Neural progenitor cell (in vitro differentiated cells): ENCODE measurements around the gene GNPTAB. TPM values are rescaled to one million over a fixed set of nuclear protein-coding genes. Genes with fewer than 3 reads are reported as not detected.
"Not testable (repeated sequence)": the region's sequence is repeated elsewhere in the genome, so short reads cannot be mapped to it uniquely, and the experiment has no call there.

Experiments
- DNase-seq: peaks from one replicate; pipeline ENCODE4 v3.0.0-alpha.2; 2016; ENCODE audit warnings: low spot score
- H2AFZ ChIP-seq: fragments of 200-600 bp; sonication (generic); replicated peaks from 2 replicates; pipeline ENCODE4 v1.6.1; 2016; ENCODE audit warnings: antibody characterized with exemption
- H3F3A ChIP-seq: fragments of 200-600 bp; sonication (generic); 2 replicates; pipeline ENCODE4 v1.6.1; 2016; ENCODE audit warnings: antibody characterized with exemption, low read depth
- H3K27ac ChIP-seq: fragments of 200-600 bp; sonication (generic); 2 replicates; pipeline ENCODE4 v1.5.1; 2016; ENCODE audit warnings: mild to moderate bottlenecking
- H3K27me3 ChIP-seq: fragments of 200-600 bp; sonication (generic); 2 replicates; pipeline ENCODE4 v1.6.1; 2016; ENCODE audit warnings: mild to moderate bottlenecking, moderate library complexity
- H3K36me3 ChIP-seq: fragments of 200-600 bp; sonication (generic); 2 replicates; pipeline ENCODE4 v1.5.1; 2016
- H3K4me1 ChIP-seq: fragments of 200-600 bp; sonication (generic); 2 replicates; pipeline ENCODE4 v1.6.1; 2016; ENCODE audit warnings: mixed run types
- H3K4me2 ChIP-seq: fragments of 200-600 bp; sonication (generic); 2 replicates; pipeline ENCODE4 v1.6.1; 2016
- H3K4me3 ChIP-seq: fragments of 200-600 bp; sonication (generic); 2 replicates; pipeline ENCODE4 v1.5.1; 2016
- H3K79me2 ChIP-seq: fragments of 200-600 bp; sonication (generic); 2 replicates; pipeline ENCODE4 v1.6.1; 2016; ENCODE audit warnings: low read depth
- H3K9ac ChIP-seq: fragments of 200-600 bp; sonication (generic); 2 replicates; pipeline ENCODE4 v1.6.1; 2016
- H3K9me3 ChIP-seq: fragments of 200-600 bp; sonication (generic); 2 replicates; pipeline ENCODE4 v1.5.1; 2016; ENCODE audit warnings: low read depth
- H4K20me1 ChIP-seq: fragments of 200-600 bp; sonication (generic); 2 replicates; pipeline ENCODE4 v1.6.1; 2016; ENCODE audit warnings: low read depth
- H3K27ac Mint-ChIP-seq: 3 replicates; pipeline ENCODE4 v1.8.0; 2021; ENCODE audit warnings: mixed read lengths
- H3K27me3 Mint-ChIP-seq: 2 replicates; pipeline ENCODE4 v1.8.0; 2022; ENCODE audit warnings: low read depth, mild to moderate bottlenecking, inconsistent platforms, moderate library complexity, mixed read lengths; ENCODE audit not compliant: insufficient read depth
- H3K36me3 Mint-ChIP-seq: 3 replicates; pipeline ENCODE4 v1.8.0; 2021; ENCODE audit warnings: mixed read lengths
- H3K4me1 Mint-ChIP-seq: 3 replicates; pipeline ENCODE4 v1.8.0; 2021; ENCODE audit warnings: mixed read lengths
- H3K4me3 Mint-ChIP-seq: 3 replicates; pipeline ENCODE4 v1.8.0; 2021; ENCODE audit warnings: mild to moderate bottlenecking, moderate library complexity, mixed read lengths
- H3K9me3 Mint-ChIP-seq: 3 replicates; pipeline ENCODE4 v1.8.0; 2020; ENCODE audit warnings: mixed read lengths
- CTCF ChIP-seq: fragments of 200-600 bp; sonication (generic); IDR thresholded peaks from 2 replicates; pipeline ENCODE4 v1.5.1; 2017; ENCODE audit warnings: antibody characterized with exemption, mild to moderate bottlenecking
- EZH2 ChIP-seq: fragments of 200-600 bp; sonication (generic); IDR thresholded peaks from 2 replicates; pipeline ENCODE4 v1.6.1; 2017; ENCODE audit warnings: antibody characterized with exemption, mild to moderate bottlenecking, moderate library complexity
- EZH2phosphoT487 ChIP-seq: fragments of 200-600 bp; sonication (generic); IDR thresholded peaks from 2 replicates; pipeline ENCODE4 v1.6.1; 2017; ENCODE audit warnings: antibody characterized with exemption
- total RNA-seq: library from RNA; depleted of rRNA; stranded (reverse); fragments of >200 nt; gene quantifications from 2 replicates; pipeline ENCODE4 v1.2.3, GENCODE V29; 2015; ENCODE audit warnings: low replicate concordance

GNPTAB gene
- total RNA-seq, 1 donor from 2014 or later = 24.0 TPM

GRCh38 chr12:101862245-101862644 lies 31.5 kb upstream of the GNPTAB start:
- Histone ChIP-seq H3K4me2 (no peak overlapping the region), H3K36me3 (no peaks in the 10 kb centered on the region), H2AFZ (no peak overlapping the region), H3K4me3 (no peak overlapping the region), H3K79me2 (no peaks in the 10 kb centered on the region), H3K9me3 (no peaks in the 10 kb centered on the region), H3K4me1 (peaks cover 4% of the 10 kb centered on the region), H4K20me1 (no peaks in the 10 kb centered on the region), H3F3A (no peaks in the 10 kb centered on the region), H3K27me3 (no peaks in the 10 kb centered on the region), H3K27ac (no peak overlapping the region), H3K9ac (no peak overlapping the region)
- Mint-ChIP-seq H3K27ac (no peak overlapping the region), H3K4me3 (no peak overlapping the region), H3K36me3 (no peaks in the 10 kb centered on the region), H3K27me3 (no peaks in the 10 kb centered on the region), H3K9me3 (peaks cover 10% of the 10 kb centered on the region), H3K4me1 (no peaks in the 10 kb centered on the region)
- no peak for DNase-seq
- TF ChIP-seq EZH2 (no peak), CTCF (no peak), EZH2phosphoT487 (no peak)

DNA sequence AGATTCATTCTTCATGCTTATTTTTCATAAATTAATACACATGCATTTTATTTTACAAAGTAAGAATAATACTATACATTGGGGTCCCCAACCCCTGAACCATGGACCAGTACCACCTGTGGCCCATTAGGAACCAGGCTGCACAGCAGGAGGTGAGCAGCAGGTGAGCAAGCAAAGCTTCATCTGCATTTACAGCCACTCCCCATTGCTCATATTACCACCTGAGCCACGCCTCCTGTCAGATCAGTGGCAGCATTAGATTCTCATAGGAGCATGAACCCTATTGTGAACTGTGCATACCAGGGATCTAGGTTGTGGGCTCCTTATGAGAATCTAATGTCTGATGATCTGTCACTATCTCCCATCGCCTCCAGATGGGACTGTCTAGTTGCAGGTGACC lies 30.9 kb upstream of the GNPTAB start:
- H3K27ac Mint-ChIP-seq, H3K27ac ChIP-seq, H2AFZ ChIP-seq, H3K27me3 Mint-ChIP-seq, DNase-seq, H3F3A ChIP-seq, H3K27me3 ChIP-seq, H3K4me1 Mint-ChIP-seq, H3K9me3 Mint-ChIP-seq, H3K4me3 ChIP-seq, H3K9ac ChIP-seq, H3K79me2 ChIP-seq, H3K4me2 ChIP-seq, H3K36me3 Mint-ChIP-seq, H3K36me3 ChIP-seq, H3K4me1 ChIP-seq, H4K20me1 ChIP-seq, H3K9me3 ChIP-seq, H3K4me3 Mint-ChIP-seq: not testable (repeated sequence)

GRCh38 chr12:101859664-101860607 lies 29.2 kb upstream of the GNPTAB start:
- Histone ChIP-seq H3K27me3 (no peaks in the 10 kb centered on the region), H3K27ac (no peak overlapping the region), H2AFZ (no peak overlapping the region), H3K9me3 (no peaks in the 10 kb centered on the region), H4K20me1 (no peaks in the 10 kb centered on the region), H3K79me2 (no peaks in the 10 kb centered on the region), H3K9ac (no peak overlapping the region), H3K36me3 (no peaks in the 10 kb centered on the region), H3F3A (no peaks in the 10 kb centered on the region), H3K4me2 (no peak overlapping the region), H3K4me3 (no peak overlapping the region), H3K4me1 (no peaks in the 10 kb centered on the region)
- Mint-ChIP-seq H3K4me1 (no peaks in the 10 kb centered on the region), H3K36me3 (no peaks in the 10 kb centered on the region), H3K27me3 (no peaks in the 10 kb centered on the region), H3K9me3 (peaks cover 3% of the 10 kb centered on the region), H3K27ac (no peak overlapping the region), H3K4me3 (no peak overlapping the region)
- no peak for DNase-seq
- TF ChIP-seq EZH2 (no peak), CTCF (no peak), EZH2phosphoT487 (no peak)

DNA sequence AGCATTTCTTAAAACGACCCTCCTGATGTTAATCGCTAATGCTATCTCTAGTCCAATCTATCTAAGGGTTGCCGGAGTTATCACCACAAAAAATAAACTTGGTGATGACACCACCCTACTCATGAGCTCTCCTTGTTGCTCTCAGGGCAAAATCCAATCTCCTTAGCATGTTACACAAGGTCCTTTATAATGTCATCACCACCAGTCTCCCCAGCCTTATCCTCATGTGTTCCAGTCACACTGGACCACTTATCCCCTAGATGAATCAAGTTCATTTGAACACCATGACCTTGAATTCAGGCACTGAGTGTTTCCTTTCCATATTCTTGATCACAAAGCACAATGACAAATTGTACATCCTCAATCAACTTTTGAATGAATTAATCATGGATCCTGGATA lies 27.6 kb upstream of the GNPTAB start:
- H3K9me3 Mint-ChIP-seq = peaks cover 2% of the 10 kb centered on the region
- no peaks in the 10 kb centered on the region for H3K4me1 Mint-ChIP-seq
- no peak overlapping the region for H2AFZ ChIP-seq
- no peaks in the 10 kb centered on the region for H3K36me3 Mint-ChIP-seq
- no peak overlapping the region for H3K27ac ChIP-seq
- H3K9me3 ChIP-seq = no peaks in the 10 kb centered on the region
- no peak overlapping the region for H3K27ac Mint-ChIP-seq
- no peak overlapping the region for H3K9ac ChIP-seq
- no peaks in the 10 kb centered on the region for H3F3A ChIP-seq
- H3K4me3 ChIP-seq = no peak overlapping the region
- no peak overlapping the region for H3K4me2 ChIP-seq
- H3K36me3 ChIP-seq = no peaks in the 10 kb centered on the region
- H3K27me3 Mint-ChIP-seq = peaks cover 4% of the 10 kb centered on the region
- TF ChIP-seq EZH2phosphoT487 = no peak
- no peaks in the 10 kb centered on the region for H3K4me1 ChIP-seq
- no peaks in the 10 kb centered on the region for H4K20me1 ChIP-seq
- no peaks in the 10 kb centered on the region for H3K79me2 ChIP-seq
- H3K27me3 ChIP-seq = no peaks in the 10 kb centered on the region
- no peak overlapping the region for H3K4me3 Mint-ChIP-seq
- DNase-seq = no peak
